ENCODE data around the gene NBDY.
"Not testable (repeated sequence)": the region's sequence is repeated elsewhere in the genome, so short reads cannot be mapped to it uniquely, and the experiment has no call there.

Gene NBDY

DNA sequence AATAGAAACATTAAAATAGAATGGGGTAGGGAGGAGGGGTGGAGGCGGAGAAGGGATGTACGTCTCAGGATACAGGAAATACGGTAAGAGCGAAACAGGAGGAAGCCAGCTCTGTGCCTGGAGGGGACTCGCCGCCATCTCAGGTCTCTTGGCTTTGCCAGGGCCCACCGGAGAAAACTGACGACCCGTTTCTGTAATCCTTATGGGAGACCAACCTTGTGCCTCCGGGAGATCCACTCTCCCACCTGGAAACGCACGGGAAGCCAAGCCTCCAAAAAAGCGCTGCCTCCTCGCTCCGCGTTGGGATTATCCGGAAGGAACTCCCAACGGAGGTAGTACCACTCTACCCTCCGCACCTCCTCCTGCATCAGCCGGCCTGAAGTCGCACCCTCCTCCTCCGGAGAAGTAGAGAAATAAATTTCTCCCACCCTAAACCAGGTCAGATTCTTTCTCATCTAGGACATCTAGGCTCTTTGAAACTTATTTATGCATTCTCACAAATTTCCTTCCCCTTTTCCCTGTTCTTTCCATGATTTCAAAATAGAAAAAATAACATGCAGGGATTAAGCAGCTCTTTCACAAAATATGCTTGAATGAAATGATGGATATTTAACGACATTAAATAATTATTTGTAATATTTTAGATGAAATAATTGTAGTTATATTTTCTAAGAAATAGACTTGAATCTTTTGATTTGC lies at the start of gene NBDY:
Gene NBDY (plus strand): TSS at position 92 of the 699 bp plus-strand sequence. CDS start 111 bp downstream, at position 203.
- DNase-seq, result peak; percentile 2 to 6

DNA sequence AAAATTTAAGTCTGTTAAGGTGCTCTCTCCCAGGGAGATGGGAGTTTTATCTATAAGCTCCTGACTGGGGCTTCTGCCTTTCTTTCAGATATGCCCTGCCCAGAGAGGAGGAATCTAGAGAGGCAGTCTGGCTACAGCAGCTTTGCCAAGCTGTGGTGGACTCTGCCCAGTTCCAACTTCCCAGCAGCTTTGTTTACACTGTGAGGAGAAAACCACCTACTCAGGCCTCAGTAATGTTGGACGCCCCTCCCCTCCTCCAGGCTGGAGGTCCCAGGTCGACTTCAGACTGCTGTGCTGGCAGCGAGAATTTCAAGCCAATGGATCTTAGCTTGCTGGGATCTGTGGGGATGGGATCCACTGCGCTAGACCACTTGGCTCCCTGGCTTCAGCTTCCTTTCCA lies 24.5 kb upstream of the NBDY start:
- not testable (repeated sequence) for DNase-seq

DNA sequence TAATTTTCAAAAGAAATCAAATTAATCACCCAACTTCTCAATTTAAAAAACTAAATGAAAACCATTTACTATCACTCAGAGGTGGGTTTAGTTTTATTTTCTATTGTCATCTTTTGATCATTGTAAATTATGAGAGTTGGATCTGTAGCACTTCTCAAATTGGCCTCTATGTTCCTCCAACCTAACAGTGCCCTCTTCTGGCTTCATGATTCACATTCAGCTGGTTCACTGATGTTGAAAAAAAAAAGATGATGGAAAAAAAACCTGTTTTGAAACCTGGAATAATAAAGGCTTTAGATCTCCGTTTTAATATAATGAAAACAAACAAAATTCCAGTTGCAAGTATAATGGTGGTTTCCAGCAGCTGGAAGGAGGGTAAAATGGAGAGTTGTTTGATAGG lies 2.4 kb upstream of the NBDY start:
- no peak for DNase-seq

DNA sequence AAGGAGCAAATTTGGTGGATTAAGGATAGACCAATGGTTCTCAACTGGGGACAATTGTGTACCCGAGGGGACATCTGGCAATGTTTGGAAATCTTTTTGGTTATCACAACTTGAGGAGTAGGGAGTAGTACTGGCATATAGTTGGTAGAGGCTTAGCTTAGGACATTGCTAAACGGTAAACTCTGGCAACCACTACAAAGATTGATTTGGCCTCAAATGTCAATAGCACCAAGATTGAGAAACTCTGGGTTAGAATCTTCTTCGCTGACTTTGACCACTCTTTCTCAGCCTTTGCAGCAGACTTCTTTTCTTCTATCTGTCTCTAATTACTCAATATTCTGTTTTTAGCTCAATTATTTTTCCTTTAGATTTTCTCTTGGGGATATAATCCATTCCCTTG lies 1.5 kb upstream of the NBDY start:
- DNase-seq, result no peak

- no peak for DNase-seq
Observed at GRCh38 chrX:56728321-56728720, 722 bp upstream of the NBDY start.

GRCh38 chrX:56728752-56729151 lies 291 bp upstream of the NBDY start:
- DNase-seq, result no peak

DNA sequence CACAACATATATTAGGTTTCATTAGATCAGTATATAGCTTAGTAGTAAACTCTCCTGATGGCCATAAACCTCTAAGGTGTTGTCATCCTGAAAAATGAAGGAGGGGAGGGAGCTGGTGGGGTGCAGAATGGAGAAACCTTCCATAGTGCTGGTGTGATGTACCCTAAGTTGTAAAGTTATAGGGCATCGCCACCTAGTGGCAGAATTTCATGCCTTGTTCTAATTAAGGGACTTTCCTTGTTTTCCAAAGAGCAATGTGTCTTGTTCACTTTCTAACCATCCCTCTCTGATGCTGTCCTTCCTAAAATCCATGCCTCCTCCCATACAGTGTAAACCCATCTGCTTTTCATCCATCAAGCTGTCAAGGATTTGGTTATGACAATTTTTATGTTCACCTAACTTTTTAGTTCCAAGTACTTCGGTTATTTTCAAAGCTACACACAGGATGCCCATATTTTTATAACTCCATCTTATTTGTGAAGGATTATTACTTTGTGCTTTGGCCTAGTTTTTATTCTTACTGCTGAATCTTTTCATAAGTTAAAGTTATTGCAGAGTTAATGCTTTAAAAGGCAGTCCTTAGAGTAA lies 4.5 kb downstream of the NBDY start:
- peak; percentile 44 to 46 for DNase-seq

GRCh38 chrX:56736219-56736618 lies 7.2 kb downstream of the NBDY start:
- DNase-seq, result no peak

GRCh38 chrX:56738670-56739069 lies 9.6 kb downstream of the NBDY start:
- no peak for DNase-seq

GRCh38 chrX:56744996-56745395 lies 16.0 kb downstream of the NBDY start:
- no peak for DNase-seq

- DNase-seq, result no peak
Observed at GRCh38 chrX:56746996-56747395, 18.0 kb downstream of the NBDY start.

DNA sequence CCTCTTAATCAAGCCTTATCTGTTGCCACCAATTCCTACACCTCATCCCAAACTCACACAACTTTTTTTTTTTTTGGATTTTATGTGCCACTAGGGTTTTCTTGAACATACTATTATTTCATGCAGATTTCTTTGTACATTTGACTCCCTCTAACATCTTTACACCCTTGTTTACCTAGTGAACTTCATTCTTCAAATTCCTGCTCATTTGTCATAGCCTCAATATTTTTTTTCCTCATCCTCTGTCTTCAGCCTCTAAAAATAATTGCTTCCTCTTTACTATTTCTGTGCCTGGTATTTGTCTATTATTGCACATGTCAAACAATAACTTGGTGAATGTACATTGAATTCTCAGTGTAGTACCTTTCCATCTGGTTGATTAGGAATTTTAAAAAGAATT lies 22.0 kb downstream of the NBDY start:
- DNase-seq, result no peak

DNA sequence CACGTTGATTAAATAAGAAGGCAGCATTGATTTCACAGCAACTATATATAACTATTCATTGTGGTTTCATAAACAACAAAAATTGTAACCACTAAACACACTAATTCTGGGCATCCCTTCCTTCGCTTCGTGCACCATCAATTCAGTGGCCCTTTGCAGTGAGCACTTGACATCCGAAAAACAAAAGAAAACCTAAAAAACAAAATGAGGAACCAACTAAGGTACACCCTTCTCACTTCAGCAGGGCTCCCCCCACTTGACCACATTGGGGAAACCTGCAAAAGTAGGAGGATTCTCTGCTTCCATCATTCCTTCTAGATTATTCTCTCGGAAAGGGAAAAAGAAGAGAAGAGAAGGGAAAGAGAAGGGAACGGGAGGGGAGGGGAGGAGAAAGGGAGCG lies 28.3 kb downstream of the NBDY start:
- DNase-seq, result no peak

DNA sequence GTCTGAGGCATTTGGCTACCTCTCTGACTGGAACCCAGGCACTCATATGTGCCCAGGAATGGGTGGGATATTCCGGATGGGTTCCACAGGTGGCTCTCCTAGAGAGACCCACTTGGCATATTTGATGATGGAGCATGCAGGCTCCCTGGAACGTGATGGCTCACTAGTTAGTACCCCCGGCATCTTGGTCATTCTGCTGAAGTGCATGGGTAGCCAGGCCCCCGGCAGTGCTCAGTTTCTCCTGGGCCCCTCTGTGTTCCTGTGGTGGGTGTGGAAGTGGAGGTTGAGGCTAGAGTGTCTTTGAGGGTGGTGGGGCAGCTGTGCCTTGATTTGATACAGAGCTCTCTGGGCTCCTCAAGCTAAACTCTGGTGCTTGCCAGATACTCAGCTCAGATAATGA lies 29.4 kb downstream of the NBDY start:
- no peak for DNase-seq

DNA sequence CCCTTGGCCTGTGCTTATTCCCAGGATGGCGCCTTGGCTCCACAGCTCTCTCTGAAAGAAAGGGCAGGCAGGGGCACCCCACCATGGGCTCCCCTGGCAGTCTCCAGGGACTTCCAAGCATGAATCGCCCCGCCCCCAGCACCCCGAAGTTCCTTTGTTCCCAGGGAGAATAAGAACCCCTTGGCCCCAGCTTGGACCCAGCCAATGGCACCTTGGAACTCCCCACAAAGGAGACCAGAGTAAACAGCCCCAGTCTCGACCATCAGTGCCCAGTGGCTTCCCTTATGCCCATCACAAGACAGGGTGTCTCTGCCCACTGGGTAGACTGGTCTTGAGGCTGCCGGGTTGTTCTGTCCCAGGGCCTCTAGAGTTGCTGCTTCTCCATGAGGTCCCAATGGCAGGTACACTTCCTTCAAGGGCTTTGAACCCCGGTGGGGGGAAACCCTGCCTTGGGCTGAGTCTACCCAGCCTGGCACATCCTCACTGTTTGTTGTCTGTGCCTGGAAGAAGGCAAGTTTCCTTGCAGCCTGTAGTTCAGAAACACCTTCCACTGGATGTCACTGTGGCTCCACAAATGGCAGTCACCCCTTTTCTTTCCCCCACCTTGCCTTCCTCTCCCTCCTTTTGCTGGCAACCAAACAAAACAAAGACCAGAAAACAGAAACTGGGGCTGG lies 30.8 kb downstream of the NBDY start:
- DNase-seq, result no peak

DNA sequence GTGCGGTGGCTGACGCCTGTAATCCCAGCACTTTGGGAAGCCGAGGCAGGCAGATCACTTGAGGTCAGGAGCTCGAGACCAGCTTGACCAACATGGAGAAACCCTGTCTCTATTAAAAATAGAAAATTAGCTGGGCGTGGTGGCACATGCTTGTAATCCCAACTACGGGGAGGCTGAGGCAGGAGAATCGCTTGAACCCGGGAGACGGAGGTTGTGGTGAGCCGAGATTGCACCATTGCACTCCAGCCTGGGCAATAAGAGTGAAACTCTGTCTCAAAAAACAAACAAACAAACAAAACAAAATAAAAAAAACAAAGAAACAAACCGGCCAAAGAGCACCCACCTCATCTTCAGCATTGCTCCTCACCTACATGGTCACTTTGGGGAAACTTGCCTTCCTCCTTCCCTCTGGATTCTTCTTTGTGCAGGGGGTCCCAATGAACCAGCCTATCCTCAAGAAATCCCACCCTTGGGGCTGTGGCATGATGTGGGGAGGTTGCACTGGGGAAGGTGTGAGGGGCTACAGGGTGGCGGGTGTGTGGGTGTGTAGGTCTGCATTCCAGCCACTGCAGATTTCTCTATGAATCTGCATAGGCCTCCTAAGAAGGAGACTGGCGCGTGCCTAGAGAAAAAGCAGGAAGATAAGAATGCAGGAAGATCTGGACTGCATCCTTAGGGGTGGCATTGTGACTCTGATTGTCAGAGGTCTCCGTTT lies 31.5 kb downstream of the NBDY start:
- DNase-seq, result not testable (repeated sequence)

DNA sequence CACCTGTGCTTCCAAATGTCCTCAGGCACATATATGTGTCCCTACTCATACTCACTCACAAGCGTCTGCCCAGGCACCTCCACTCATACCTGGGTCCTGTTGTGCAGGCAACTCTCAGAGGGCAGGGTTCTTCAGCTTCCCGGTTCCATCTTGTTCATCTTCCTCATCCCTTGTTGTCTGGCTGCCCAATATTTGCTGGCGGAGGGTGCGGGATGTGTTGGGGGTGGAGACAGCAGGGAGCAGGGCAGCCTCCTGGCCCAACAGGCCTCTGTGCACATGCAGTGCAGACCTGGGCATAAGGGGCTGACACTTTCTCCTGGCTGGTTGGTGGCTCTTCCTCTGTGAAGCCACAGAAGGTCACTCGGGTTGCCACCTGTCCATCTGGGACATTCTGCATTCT lies 32.1 kb downstream of the NBDY start:
- no peak for DNase-seq

DNA sequence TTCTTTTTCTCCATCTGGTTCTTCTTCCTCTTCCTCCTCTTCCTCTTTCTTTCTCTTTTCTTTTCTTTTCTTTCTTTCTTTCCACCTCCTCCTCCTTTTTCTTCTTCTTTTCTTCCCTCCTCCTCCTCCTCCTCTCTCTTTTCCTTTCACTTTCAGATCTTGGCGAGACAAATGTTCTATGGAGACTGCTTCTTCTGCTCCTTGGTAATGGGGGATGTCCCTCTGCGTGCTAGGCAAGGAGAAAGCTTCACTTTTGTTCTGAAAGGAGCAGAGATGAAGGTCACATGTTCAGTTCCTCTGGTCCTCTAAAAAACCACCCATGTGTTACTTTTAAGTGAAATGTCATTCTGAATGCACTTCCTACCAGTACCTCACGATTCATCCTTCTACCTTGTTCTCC lies 33.2 kb downstream of the NBDY start:
- no peak for DNase-seq

GRCh38 chrX:56762707-56763555 lies 33.9 kb downstream of the NBDY start:
- DNase-seq, result no peak

GRCh38 chrX:56763556-56764152 lies 34.6 kb downstream of the NBDY start:
- peak in 1 of 2 donors; percentile 63 for DNase-seq

DNA sequence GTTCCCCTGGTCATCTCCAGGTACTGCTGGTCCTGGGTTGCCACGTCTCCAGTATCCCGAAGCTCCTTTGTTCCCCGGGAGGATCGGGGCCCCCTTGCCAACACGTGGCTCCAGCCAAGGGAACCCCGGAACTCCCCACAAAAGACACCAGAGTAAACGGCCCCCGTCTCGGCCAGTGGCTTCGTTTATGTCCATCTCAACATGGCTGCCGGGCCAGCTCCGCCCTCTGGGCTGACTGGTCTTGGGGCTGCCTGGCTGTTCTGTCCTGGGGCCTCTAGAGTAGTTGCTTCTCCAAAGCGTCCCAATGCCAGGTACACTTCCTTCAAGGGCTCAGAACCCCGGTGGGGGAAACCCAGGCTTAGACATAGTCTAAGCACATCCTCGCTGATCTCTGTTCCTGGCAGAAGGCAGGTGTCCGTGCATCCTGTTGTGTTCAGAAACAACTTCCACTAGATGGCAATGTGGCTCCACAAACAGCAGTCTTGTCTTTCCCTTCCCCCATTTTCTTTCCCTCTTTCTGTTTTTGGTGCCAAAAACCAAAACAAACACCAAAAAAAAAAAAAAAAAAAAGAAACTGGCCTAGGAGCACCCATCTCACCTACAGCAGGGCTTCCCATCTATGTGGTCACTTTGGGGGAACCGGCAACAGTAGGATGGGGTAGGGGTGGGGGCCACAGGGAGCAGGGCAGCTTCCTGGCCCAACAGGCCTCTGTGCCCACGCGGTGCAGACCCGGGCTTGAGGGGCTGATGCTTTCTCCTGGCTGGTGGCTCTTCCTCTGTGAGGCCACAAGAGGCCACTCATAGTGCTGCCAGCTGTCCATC lies 35.3 kb downstream of the NBDY start:
- DNase-seq, result peak; percentile 48 to 72
